ENCODE measurements around the gene SPIRE1. TPM values are rescaled to one million over a fixed set of nuclear protein-coding genes. Genes with fewer than 3 reads are reported as not detected.

The SPIRE1 gene
- total RNA-seq, 1 donor from 2014 or later: 94.3 TPM

- no peak for DNase-seq (ENCODE audit: low spot score)
- no peak for ATAC-seq
- intact Hi-C loops (cut with DNase I): loop anchor here (10.0 kb wide), 1 partner anchor 1165 kb away; no protein-coding TSS in a partner anchor
Observed at GRCh38 chr18:12409469-12409868, 248.4 kb downstream of the SPIRE1 start.

DNA sequence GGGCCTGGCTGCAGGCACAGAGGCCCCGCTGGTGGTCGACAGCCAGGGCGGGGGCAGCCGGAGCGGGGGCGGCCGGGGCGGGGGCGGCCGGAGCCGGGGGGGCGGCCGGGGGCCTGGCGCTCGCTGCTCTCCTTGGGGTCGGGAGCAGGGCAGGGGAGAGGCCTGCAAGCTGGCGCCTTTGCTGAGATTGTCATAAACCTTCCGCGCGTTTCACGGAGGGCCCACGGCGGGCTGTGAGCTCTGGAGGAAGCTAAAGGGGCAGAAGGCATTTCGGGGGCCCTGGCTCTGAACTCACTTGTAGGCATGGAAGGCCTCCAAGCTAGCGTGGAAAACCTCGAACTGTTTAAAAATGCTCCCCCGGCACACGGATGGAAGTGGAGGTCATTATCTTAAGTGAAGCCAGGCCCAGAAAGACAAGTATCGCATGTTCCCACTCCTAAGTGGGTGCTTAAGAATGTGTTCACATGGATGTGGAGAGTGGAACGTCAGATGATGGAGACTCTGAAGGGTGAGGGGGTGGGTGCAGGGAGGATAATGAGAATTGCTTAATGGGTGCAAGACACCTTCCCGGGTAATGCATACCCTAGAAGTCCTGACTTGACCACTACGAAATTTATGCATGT lies 249.5 kb downstream of the SPIRE1 start:
- DNase-seq (ENCODE audit: low spot score): peak; percentile 68
- peak; percentile 21 for ATAC-seq
- intact Hi-C loops (cut with DNase I): loop anchor here (10.0 kb wide), 1 partner anchor 1166 kb away; no protein-coding TSS in a partner anchor

DNA sequence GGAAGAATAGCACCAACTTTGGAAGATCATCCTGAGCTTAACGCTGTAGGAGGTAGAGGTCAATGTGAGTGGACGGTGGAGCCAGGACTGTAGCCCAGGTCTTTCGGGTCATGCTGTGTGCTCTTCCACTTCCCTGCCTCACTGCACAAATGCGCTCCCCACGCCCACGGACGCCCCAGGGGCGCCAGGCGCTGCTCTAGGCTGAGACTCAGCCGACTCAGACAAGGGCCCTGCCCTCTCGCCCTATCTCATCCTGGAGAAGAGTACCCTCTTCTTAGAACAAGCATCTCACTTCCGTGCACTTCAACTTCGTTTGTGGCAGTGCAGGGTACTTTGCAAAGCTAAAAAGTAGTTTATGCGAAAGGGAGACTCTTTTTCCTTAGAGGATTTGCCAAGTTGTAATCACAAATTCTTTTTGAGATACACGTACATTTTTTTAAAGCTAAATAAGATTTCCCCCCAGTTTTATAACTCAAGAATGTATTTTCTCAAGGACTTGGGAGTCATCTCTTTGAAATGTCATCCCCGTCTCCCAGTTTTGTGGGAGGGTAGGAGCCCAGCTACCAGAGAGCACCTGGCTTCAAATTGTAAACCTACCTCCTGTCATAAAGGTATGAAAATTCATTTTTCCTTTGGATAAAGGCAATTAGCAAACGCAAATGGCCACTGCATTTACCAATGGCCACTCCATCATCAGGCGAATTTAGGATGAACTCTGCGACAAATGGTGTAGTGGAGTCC lies 251.4 kb downstream of the SPIRE1 start:
- intact Hi-C loops (cut with DNase I): loop anchor here (10.0 kb wide), 1 partner anchor 1168 kb away; no protein-coding TSS in a partner anchor
- ATAC-seq (no peak), DNase-seq (ENCODE audit: low spot score) (no peak)

GRCh38 chr18:12405066-12405465 lies 252.8 kb downstream of the SPIRE1 start:
- intact Hi-C loops (cut with DNase I): loop anchor here (10.0 kb wide), 1 partner anchor 1170 kb away; no protein-coding TSS in a partner anchor
- no peak for DNase-seq (ENCODE audit: low spot score)

DNA sequence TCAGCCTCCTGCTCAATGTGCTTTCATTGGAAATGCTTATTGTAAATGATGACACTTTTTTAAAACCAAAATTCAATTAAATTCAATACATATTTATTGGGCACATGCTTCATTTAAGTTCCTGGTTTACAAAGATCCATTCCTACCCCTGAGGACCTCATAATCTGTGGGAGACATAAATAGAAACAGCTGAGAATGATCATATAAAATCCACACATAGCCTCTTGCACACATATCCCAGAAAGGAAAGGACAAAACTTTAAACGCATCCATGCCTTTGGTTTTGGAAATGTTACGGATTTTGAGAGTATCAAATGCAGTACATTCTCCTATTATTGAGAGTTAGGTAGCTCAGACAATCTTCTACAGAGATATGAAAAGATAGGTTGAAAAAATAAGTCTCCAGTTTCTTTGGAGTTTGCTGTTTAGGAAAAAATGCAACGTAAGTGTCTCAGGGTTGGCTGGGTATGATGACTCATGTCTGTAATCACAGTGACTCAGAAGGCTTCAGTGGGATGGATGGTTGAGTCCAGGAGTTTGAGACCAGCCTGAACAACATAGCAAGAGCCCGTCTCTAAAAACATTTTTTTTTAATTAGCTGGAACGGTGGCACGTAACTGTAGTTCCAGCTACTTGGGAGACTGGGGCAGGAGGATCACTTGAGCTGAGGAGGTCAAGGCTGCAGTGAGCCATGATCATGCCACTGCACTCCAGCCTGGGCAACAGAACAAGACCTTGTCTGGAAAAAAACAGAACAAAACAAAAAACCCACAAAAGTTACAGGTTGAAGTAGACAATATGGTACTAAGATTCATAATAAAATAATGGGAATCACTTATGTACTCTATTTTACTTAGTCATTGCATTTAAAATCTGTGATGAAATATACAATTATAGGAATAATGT lies 254.1 kb downstream of the SPIRE1 start:
- no peak for DNase-seq (ENCODE audit: low spot score)
- intact Hi-C loops (cut with DNase I): loop anchor here (10.0 kb wide), 1 partner anchor 1171 kb away; no protein-coding TSS in a partner anchor

More at GRCh38 chr18:12405066-12405465, 252.8 kb downstream of the SPIRE1 start:
- ATAC-seq: no peak

GRCh38 chr18:12401881-12402280 lies 256.0 kb downstream of the SPIRE1 start:
- ATAC-seq (no peak), DNase-seq (ENCODE audit: low spot score) (no peak)
- intact Hi-C loops (cut with DNase I): loop anchor here (10.0 kb wide), 1 partner anchor 1173 kb away; no protein-coding TSS in a partner anchor

More for the DNA sequence above, 254.1 kb downstream of the SPIRE1 start:
- no peak for ATAC-seq

GRCh38 chr18:12399231-12399630 lies 258.7 kb downstream of the SPIRE1 start:
- intact Hi-C loops (cut with DNase I): no loop called here
- no peak for ATAC-seq
- peak; percentile 26 for DNase-seq (ENCODE audit: low spot score)

DNA sequence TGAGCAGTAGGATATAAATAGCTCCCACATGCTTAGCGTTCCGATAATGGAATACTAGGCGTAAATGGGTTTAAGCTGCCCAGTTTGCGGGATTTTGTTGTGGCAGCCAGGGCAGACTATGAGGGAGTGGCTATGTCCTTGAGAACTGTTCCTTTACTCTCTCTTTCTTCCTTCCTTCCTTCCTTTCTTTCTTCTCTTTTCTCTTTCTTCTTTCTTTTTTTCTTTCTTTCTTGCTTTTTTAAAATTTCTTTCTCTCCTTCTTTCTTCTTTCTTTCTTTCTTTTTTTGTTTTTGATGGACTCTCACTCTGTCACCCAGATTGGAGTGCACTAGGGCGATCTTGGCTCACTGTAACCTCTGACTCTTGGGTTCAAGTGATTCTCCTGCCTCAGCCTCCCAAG lies 259.3 kb downstream of the SPIRE1 start:
- intact Hi-C loops (cut with DNase I): no loop called here
- ATAC-seq: no peak
- no peak for DNase-seq (ENCODE audit: low spot score)

DNA sequence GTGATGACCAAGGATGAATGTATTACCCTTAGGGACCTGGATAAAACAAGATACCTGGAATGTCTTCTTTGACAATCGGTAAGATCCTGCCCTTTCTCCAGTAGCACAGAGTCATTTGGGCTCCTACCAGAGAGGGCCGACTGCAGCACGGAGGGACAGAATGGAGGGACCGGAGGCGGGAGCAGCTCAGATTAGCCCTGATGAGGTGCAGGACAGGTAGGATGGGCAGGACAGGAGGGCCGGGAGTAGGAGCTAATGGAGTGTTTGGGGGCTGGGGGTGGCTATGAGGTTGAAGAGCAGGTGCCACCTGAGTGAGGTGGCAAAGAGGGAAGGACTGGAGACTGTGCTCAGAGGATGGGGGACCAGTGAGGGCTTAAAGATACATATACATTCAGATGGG lies 260.1 kb downstream of the SPIRE1 start:
- DNase-seq (ENCODE audit: low spot score) (peak; percentile 18), ATAC-seq (no peak)
- intact Hi-C loops (cut with DNase I): no loop called here

GRCh38 chr18:12397254-12397653 lies 260.7 kb downstream of the SPIRE1 start:
- DNase-seq (ENCODE audit: low spot score): peak; percentile 52
- no peak for ATAC-seq
- intact Hi-C loops (cut with DNase I): no loop called here

Other genes with a start within 250 kb of the SPIRE1 start
- gene CEP76, start 44.6 kb upstream of the SPIRE1 start, total RNA-seq: 5.4 TPM
- 67.7 TPM for gene PSMG2, start 44.9 kb upstream of the SPIRE1 start, total RNA-seq
- 44.0 TPM for gene PTPN2, start 226.1 kb upstream of the SPIRE1 start, total RNA-seq

All from sciatic nerve (tissue), 2 donors.